CD14-positive monocyte (primary cell): ENCODE measurements around the gene ACVR1. TPM values are rescaled to one million over a fixed set of nuclear protein-coding genes. Genes with fewer than 3 reads are reported as not detected.

Experiments
- DNase-seq, 3 donors: peaks; one replicate each; pipeline ENCODE4 v3.0.0-alpha.2; 2011 to 2022
- H2AFZ ChIP-seq: 2 replicates; pipeline ENCODE4 v1.6.0; 2012; ENCODE audit warnings: mild to moderate bottlenecking, low read depth, low read length, inconsistent platforms; ENCODE audit not compliant: insufficient read depth, poor library complexity, severe bottlenecking
- H3K27ac ChIP-seq, 2 donors: 1 replicate in 1 of 2; 2 replicates in 1 of 2; pipeline ENCODE4 v1.5.1; 2012 to 2013; ENCODE audit warnings: low read length in 2 of 2, control low read depth in 1 of 2, inconsistent platforms in 1 of 2, low read depth in 1 of 2, mild to moderate bottlenecking in 1 of 2
- H3K27me3 ChIP-seq, 2 donors: one replicate each; pipeline versions ENCODE4 v1.6.0 to v1.6.1; 2011 to 2013; ENCODE audit warnings: low read length in 2 of 2; ENCODE audit not compliant: control insufficient read depth in 2 of 2, insufficient read depth in 2 of 2
- H3K36me3 ChIP-seq, 2 donors: replicated peaks in 1 of 2; 1 replicate in 1 of 2; 2 replicates in 1 of 2; pipeline versions ENCODE4 v1.5.1 to v1.6.1; 2012 to 2013; ENCODE audit warnings: low read length in 2 of 2, control low read depth in 1 of 2, inconsistent platforms in 1 of 2, mild to moderate bottlenecking in 1 of 2; ENCODE audit not compliant: insufficient read depth in 2 of 2, control insufficient read depth in 1 of 2
- H3K4me1 ChIP-seq, 2 donors: 1 replicate in 1 of 2; 2 replicates in 1 of 2; pipeline versions ENCODE4 v1.5.1 to v1.6.1; 2012 to 2013; ENCODE audit warnings: low read length in 2 of 2, control low read depth in 1 of 2, inconsistent platforms in 1 of 2, mild to moderate bottlenecking in 1 of 2, moderate library complexity in 1 of 2; ENCODE audit not compliant: insufficient read depth in 2 of 2, control insufficient read depth in 1 of 2
- H3K4me2 ChIP-seq: replicated peaks from 2 replicates; pipeline ENCODE3; 2012; ENCODE audit warnings: low read length, moderate library complexity, mild to moderate bottlenecking; ENCODE audit not compliant: poor library complexity, severe bottlenecking; ENCODE audit errors: extremely low read depth
- H3K4me3 ChIP-seq, 3 experiments: fragments of 200-600 bp in 1 of 3; sonication (generic) in 1 of 3; replicated peaks in 1 of 3; 1 replicate in 2 of 3; 2 replicates in 1 of 3; pipeline ENCODE4 v1.5.1; 2011 to 2013; ENCODE audit warnings: low read length in 3 of 3, mild to moderate bottlenecking in 3 of 3, control low read depth in 2 of 3, low read depth in 2 of 3, inconsistent platforms in 1 of 3, moderate library complexity in 1 of 3
- H3K79me2 ChIP-seq: 2 replicates; pipeline ENCODE4 v1.6.0; 2012; ENCODE audit warnings: mild to moderate bottlenecking, control low read depth, inconsistent platforms, low read length, moderate library complexity; ENCODE audit not compliant: insufficient read depth
- H3K9ac ChIP-seq: 2 replicates; pipeline ENCODE4 v1.6.0; 2017; ENCODE audit warnings: low read length, mild to moderate bottlenecking; ENCODE audit not compliant: insufficient read depth, poor library complexity, severe bottlenecking
- H3K9me3 ChIP-seq, 2 donors: replicated peaks in 1 of 2; 1 replicate in 1 of 2; 2 replicates in 1 of 2; pipeline versions ENCODE4 v1.5.1 to v1.6.1; 2012 to 2013; ENCODE audit warnings: low read length in 2 of 2, control low read depth in 1 of 2; ENCODE audit not compliant: control insufficient read depth in 1 of 2, insufficient read depth in 1 of 2
- H4K20me1 ChIP-seq: 2 replicates; pipeline ENCODE4 v1.6.0; 2012; ENCODE audit warnings: mild to moderate bottlenecking, low read length, control low read depth, moderate library complexity; ENCODE audit not compliant: insufficient read depth
- H3K27ac Mint-ChIP-seq, 7 donors: one replicate each; pipeline ENCODE4 v1.8.0; 2020; ENCODE audit warnings: mild to moderate bottlenecking in 7 of 7, mixed read lengths in 7 of 7, moderate library complexity in 6 of 7, inconsistent platforms in 2 of 7
- H3K27me3 Mint-ChIP-seq, 3 donors: one replicate each; pipeline ENCODE4 v1.8.0; 2021 to 2022; ENCODE audit warnings: low read depth in 3 of 3, mild to moderate bottlenecking in 3 of 3, mixed read lengths in 3 of 3, moderate library complexity in 3 of 3, inconsistent platforms in 1 of 3
- H3K36me3 Mint-ChIP-seq, 2 donors: one replicate each; pipeline ENCODE4 v1.8.0; 2020; ENCODE audit warnings: mixed read lengths in 2 of 2, inconsistent platforms in 1 of 2, mild to moderate bottlenecking in 1 of 2
- H3K4me1 Mint-ChIP-seq: one replicate; pipeline ENCODE4 v1.8.0; 2020; ENCODE audit warnings: mild to moderate bottlenecking, mixed read lengths
- H3K4me3 Mint-ChIP-seq, 2 donors: one replicate each; pipeline ENCODE4 v1.8.0; 2020; ENCODE audit warnings: mild to moderate bottlenecking in 2 of 2, mixed read lengths in 2 of 2, moderate library complexity in 1 of 2
- H3K9me3 Mint-ChIP-seq, 7 donors: one replicate each; pipeline ENCODE4 v1.8.0; 2020 to 2022; ENCODE audit warnings: mixed read lengths in 7 of 7, mild to moderate bottlenecking in 6 of 7, moderate library complexity in 6 of 7, inconsistent platforms in 2 of 7
- WGBS: methylation state at CpG from one replicate; pipeline ENCODE4 v1.1.5; 2013; ENCODE audit warnings: missing lambda C conversion rate; ENCODE audit not compliant: insufficient coverage; 5-methylcytosine and 5-hydroxymethylcytosine counted together
- intact Hi-C, 2 donors: fragments of 100-400 bp; cut with micrococcal nuclease; formaldehyde crosslinking; loops; one replicate each; pipeline versions ENCODE4 v1.15.0 to v1.15.1; 2023
- polyA plus RNA-seq, 3 donors: library from polyadenylated mRNA; depleted of rRNA in 1 of 3; unstranded in 2 of 3; stranded (reverse) in 1 of 3; fragments of 300-500 nt in 2 of 3; fragments of >200 nt in 1 of 3; fragmentation: Illumina TruSeq in 2 of 3; gene quantifications; 1 replicate in 2 of 3; 2 replicates in 1 of 3; pipeline ENCODE4 v1.2.3, GENCODE V29; 2012 to 2021
- TF ChIP-seq, protein P1 (sequence below): fragments of 200-600 bp; IDR thresholded peaks from one replicate; pipeline ENCODE4 v1.8.0; 2022; ENCODE audit warnings: antibody characterized with exemption, mild to moderate bottlenecking

ACVR1 gene
- polyA plus RNA-seq, 3 donors = 2.8 to 13.4 (median 4.9) TPM

GRCh38 chr2:157735532-157735931 lies 140.6 kb downstream of the ACVR1 start:
- H2AFZ ChIP-seq = no peak overlapping the region
- no peaks in the 10 kb centered on the region for H3K4me1 ChIP-seq
- H3K27me3 ChIP-seq = no peaks in the 10 kb centered on the region
- Mint-ChIP-seq H3K27me3 (no peaks in the 10 kb centered on the region), H3K36me3 (peaks cover 56 to 62% of the 10 kb centered on the region in 2 donors), H3K27ac (no peak overlapping the region), H3K4me1 (no peaks in the 10 kb centered on the region), H3K4me3 (no peak overlapping the region), H3K9me3 (peaks cover 4 to 10% (median 7%) of the 10 kb centered on the region in 7 donors)
- DNase-seq = no peak
- no peaks in the 10 kb centered on the region for H4K20me1 ChIP-seq
- no peak overlapping the region for H3K27ac ChIP-seq
- H3K36me3 ChIP-seq = peaks cover 18 to 54% of the 10 kb centered on the region in 2 donors
- H3K79me2 ChIP-seq = no peaks in the 10 kb centered on the region
- H3K9me3 ChIP-seq = no peaks in the 10 kb centered on the region
- WGBS = no CpG with 5 or more reads among the region's 1 CpG
- intact Hi-C loops = no loop called here
- H3K9ac ChIP-seq = no peak overlapping the region
- TF ChIP-seq, protein P1, sequence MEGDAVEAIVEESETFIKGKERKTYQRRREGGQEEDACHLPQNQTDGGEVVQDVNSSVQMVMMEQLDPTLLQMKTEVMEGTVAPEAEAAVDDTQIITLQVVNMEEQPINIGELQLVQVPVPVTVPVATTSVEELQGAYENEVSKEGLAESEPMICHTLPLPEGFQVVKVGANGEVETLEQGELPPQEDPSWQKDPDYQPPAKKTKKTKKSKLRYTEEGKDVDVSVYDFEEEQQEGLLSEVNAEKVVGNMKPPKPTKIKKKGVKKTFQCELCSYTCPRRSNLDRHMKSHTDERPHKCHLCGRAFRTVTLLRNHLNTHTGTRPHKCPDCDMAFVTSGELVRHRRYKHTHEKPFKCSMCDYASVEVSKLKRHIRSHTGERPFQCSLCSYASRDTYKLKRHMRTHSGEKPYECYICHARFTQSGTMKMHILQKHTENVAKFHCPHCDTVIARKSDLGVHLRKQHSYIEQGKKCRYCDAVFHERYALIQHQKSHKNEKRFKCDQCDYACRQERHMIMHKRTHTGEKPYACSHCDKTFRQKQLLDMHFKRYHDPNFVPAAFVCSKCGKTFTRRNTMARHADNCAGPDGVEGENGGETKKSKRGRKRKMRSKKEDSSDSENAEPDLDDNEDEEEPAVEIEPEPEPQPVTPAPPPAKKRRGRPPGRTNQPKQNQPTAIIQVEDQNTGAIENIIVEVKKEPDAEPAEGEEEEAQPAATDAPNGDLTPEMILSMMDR = no peak
- no peak overlapping the region for H3K4me2 ChIP-seq
- H3K4me3 ChIP-seq = no peak overlapping the region

DNA sequence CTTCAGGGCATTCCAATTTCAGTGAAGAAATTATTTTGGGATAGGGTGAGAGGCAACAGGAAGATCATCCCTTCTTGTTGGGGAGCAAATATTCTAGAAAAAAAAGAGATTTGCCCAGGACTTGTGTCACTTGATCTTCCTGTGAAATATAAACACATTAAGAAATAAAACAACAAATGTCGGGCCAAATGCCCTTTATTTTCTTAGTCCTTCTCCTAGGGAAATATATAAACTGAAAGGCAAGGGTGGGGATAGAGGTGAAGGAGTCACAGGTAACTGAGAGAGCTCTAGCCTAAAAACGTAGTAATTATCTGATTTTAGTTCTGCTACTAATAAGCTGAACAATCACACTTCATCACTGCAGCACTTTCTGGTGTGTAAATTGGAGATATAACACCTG lies 142.9 kb downstream of the ACVR1 start:
- Mint-ChIP-seq H3K4me1 (no peaks in the 10 kb centered on the region), H3K27me3 (no peaks in the 10 kb centered on the region), H3K4me3 (no peak overlapping the region), H3K27ac (no peak overlapping the region), H3K9me3 (peaks cover 4 to 15% (median 10%) of the 10 kb centered on the region in 7 donors), H3K36me3 (peaks cover 49 to 62% of the 10 kb centered on the region in 2 donors)
- Histone ChIP-seq H2AFZ (no peak overlapping the region), H3K79me2 (no peaks in the 10 kb centered on the region), H3K4me2 (no peak overlapping the region), H3K9ac (no peak overlapping the region), H3K27ac (no peak overlapping the region), H3K9me3 (no peaks in the 10 kb centered on the region), H3K27me3 (no peaks in the 10 kb centered on the region), H3K4me1 (no peaks in the 10 kb centered on the region), H3K4me3 (no peak overlapping the region), H3K36me3 (peaks cover 18 to 49% of the 10 kb centered on the region in 2 donors), H4K20me1 (no peaks in the 10 kb centered on the region)
- TF ChIP-seq, protein P1 = no peak
- no CpG with 5 or more reads among the region's 2 CpGs for WGBS
- intact Hi-C loops = no loop called here
- DNase-seq = no peak
